Fibroblast of villous mesenchyme (primary cell): ENCODE results near the gene FAM13A. TPM values are rescaled to one million over a fixed set of nuclear protein-coding genes. Genes with fewer than 3 reads are reported as not detected.

ENCODE experiments used
- DNase-seq: peaks from one replicate; pipeline ENCODE4 v3.0.0-alpha.2; 2010; ENCODE audit warnings: low read depth
- H3K4me3 ChIP-seq: 2 replicates; pipeline ENCODE4 v1.5.1; 2011; ENCODE audit warnings: low read depth, mild to moderate bottlenecking, low read length
- total RNA-seq: library from RNA; depleted of rRNA; stranded (reverse); fragments of >200 nt; gene quantifications from 2 replicates; pipeline ENCODE4 v1.2.3, GENCODE V29; 2012
- TF ChIP-seq, protein P1 (sequence below): IDR thresholded peaks from 2 replicates; pipeline ENCODE4 v1.5.1; 2012; ENCODE audit warnings: low read depth, mild to moderate bottlenecking, low read length; ENCODE audit not compliant: insufficient read depth

FAM13A gene
- total RNA-seq, 1 donor: 34.1 TPM

GRCh38 chr4:88991746-88992145 lies 65.2 kb downstream of the FAM13A start:
- TF ChIP-seq, protein P1, sequence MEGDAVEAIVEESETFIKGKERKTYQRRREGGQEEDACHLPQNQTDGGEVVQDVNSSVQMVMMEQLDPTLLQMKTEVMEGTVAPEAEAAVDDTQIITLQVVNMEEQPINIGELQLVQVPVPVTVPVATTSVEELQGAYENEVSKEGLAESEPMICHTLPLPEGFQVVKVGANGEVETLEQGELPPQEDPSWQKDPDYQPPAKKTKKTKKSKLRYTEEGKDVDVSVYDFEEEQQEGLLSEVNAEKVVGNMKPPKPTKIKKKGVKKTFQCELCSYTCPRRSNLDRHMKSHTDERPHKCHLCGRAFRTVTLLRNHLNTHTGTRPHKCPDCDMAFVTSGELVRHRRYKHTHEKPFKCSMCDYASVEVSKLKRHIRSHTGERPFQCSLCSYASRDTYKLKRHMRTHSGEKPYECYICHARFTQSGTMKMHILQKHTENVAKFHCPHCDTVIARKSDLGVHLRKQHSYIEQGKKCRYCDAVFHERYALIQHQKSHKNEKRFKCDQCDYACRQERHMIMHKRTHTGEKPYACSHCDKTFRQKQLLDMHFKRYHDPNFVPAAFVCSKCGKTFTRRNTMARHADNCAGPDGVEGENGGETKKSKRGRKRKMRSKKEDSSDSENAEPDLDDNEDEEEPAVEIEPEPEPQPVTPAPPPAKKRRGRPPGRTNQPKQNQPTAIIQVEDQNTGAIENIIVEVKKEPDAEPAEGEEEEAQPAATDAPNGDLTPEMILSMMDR: no peak
- H3K4me3 ChIP-seq: no peak overlapping the region
- peak; percentile 80 for DNase-seq

GRCh38 chr4:88989990-88990389 lies 67.0 kb downstream of the FAM13A start:
- TF ChIP-seq, protein P1: no peak
- H3K4me3 ChIP-seq: no peak overlapping the region
- no peak for DNase-seq

- TF ChIP-seq, protein P1: no peak
- H3K4me3 ChIP-seq: no peak overlapping the region
- DNase-seq: peak; percentile 89
Measured at GRCh38 chr4:88985088-88985773, 71.8 kb downstream of the FAM13A start.

- TF ChIP-seq, protein P1: no peak
- no peak overlapping the region for H3K4me3 ChIP-seq
- no peak for DNase-seq
Measured at GRCh38 chr4:88982757-88983156, 74.2 kb downstream of the FAM13A start.

DNA sequence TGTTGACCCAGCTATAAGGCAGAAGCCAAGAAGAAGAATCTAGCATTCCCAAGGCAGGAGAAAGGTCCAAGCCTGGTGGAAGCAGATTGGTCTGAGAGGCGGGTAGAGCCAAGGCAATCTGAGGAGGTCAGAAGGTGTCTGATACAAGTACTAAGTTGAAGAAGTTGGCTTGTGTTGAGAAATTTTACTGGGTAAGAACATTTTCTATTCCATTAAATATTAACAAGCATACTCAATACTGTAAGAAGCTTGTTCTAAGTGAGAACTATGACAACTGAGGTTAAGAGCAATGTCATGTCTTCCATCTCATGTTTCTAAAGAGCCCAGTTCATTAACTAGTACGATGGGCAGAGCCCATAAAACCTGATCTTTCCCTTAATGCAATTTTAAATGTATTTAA lies 75.0 kb downstream of the FAM13A start:
- no peak for DNase-seq
- TF ChIP-seq, protein P1: no peak

GRCh38 chr4:88981556-88981955 lies 75.4 kb downstream of the FAM13A start:
- TF ChIP-seq, protein P1: no peak
- peak; percentile 26 for DNase-seq
- no peak overlapping the region for H3K4me3 ChIP-seq

More for the DNA sequence above, 75.0 kb downstream of the FAM13A start:
- no peak overlapping the region for H3K4me3 ChIP-seq

DNA sequence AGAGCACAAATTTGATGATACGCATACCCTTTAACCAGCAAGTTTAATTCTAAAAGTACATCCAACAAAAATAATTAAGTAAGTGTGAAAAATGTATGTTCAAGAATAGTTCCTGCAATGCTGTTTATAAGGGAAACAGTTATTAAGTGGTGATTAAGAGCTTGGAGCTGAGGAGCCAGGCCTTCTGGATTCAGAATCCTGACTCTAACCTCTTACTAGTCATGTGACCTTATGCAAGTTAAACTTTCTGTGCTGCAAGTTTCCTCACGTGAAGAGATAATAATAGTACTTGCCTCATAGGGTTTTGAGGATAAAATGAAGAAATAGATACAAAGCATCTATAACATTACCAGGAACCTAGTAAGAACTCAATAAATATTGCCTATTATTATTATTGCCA lies 77.7 kb downstream of the FAM13A start:
- TF ChIP-seq, protein P1: no peak
- DNase-seq: peak; percentile 34
- no peak overlapping the region for H3K4me3 ChIP-seq
